ENCODE results near the gene DICER1. TPM values are rescaled to one million over a fixed set of nuclear protein-coding genes. Genes with fewer than 3 reads are reported as not detected.
A peak's percentile ranks its signal among the peaks of the same experiment; 100 is the strongest.

Gene DICER1
- polyA plus RNA-seq (25.3 to 31.6 TPM (median 30.9 TPM) in 3 replicates), polyA minus RNA-seq (46.9 to 115 TPM (median 79.1 TPM) in 3 replicates)
- 18.2 TPM for polyA plus RNA-seq (2011; ENCODE audit: low read depth)
- 8.1 and 17.2 TPM in 2 replicates for polyA plus RNA-seq (2011; cell fraction: cytosol; rRNA removed)
- polyA plus RNA-seq (2011; cell fraction: nucleus; rRNA removed): 42.9 and 44.7 TPM in 2 replicates
- 10.9 and 15.9 TPM in 2 replicates for polyA plus RNA-seq (2012; ENCODE audit: low replicate concordance)
- polyA minus RNA-seq (2011; cell fraction: cytosol; rRNA and poly(A)+ RNA removed): 34.5 TPM
- polyA minus RNA-seq (2011; cell fraction: nucleus; rRNA and poly(A)+ RNA removed): 53.2 and 87.2 TPM in 2 replicates

- no peak for TF ChIP-seq EZH2 (IDR thresholded peaks at IDR 0.05; ENCODE audit: low read length)
- TF ChIP-seq CTCF (optimal IDR thresholded peaks at IDR 0.05 in 1 of 3, IDR thresholded peaks at IDR 0.05 in 1 of 3, conservative IDR thresholded peaks at IDR 0.05 in 1 of 3; ENCODE audit: extremely low read depth in 1 of 3, insufficient read depth in 2 of 3, low read length in 3 of 3): no peak
- H3K9me1 ChIP-seq (ENCODE audit: control insufficient read depth, extremely low read depth, insufficient read depth, low read length): no peaks in the 10 kb centered on the region
- H3K4me2 ChIP-seq (ENCODE audit: control insufficient read depth, extremely low read depth, insufficient read depth, low read depth, low read length): peak within 1 kb of the TSS; percentile 95
- H3K9ac ChIP-seq (ENCODE audit: control insufficient read depth, extremely low read depth, insufficient read depth, low read length): peak within 1 kb of the TSS; percentile 97
- H3K79me2 ChIP-seq (ENCODE audit: control insufficient read depth, insufficient read depth, low read length): peaks cover 43% of the 10 kb centered on the region
- H3K36me3 ChIP-seq (ENCODE audit: control insufficient read depth in 2 of 2, extremely low read depth in 1 of 2, insufficient read depth in 2 of 2, low read length in 2 of 2): no peaks in the 10 kb centered on the region
- H3K27me3 ChIP-seq (ENCODE audit: control insufficient read depth, extremely low read depth, insufficient read depth, low read length): no peaks in the 10 kb centered on the region
- H3K27ac ChIP-seq (ENCODE audit: control insufficient read depth, insufficient read depth, low read length): peak within 1 kb of the TSS; percentile 91
- peaks cover 20% of the 10 kb centered on the region for H3K4me1 ChIP-seq (ENCODE audit: control insufficient read depth, extremely low read depth, insufficient read depth, low read length)
- DNase-seq (ENCODE audit: low read depth, low spot score): peak; percentile 42
- no peaks in the 10 kb centered on the region for H4K20me1 ChIP-seq (ENCODE audit: control insufficient read depth, extremely low read depth, insufficient read depth, low read length)
- dilution Hi-C loops (cut with MboI; ENCODE audit: extremely low pct_ligation_motif_present, low sequenced_read_pairs): no loop called here
- FAIRE-seq: no peak
- peak within 1 kb of the TSS; percentile 74 to 86 (median 78) for H3K4me3 ChIP-seq (ENCODE audit: control insufficient read depth in 2 of 3, extremely low read depth in 1 of 3, insufficient read depth in 2 of 3, low read depth in 1 of 3, low read length in 3 of 3)
- H2AFZ ChIP-seq (ENCODE audit: control insufficient read depth, low read length): peak within 1 kb of the TSS; percentile 94
- no peaks in the 10 kb centered on the region for H3K9me3 ChIP-seq (ENCODE audit: control insufficient read depth, low read depth, low read length)
These were observed at the start of gene DICER1 for GRCh38 chr14:95157327-95158189. DICER1 (minus strand) TSS chr14:95157529; CDS start chr14:95133458, 24,071 bp downstream.

GRCh38 chr14:95206534-95206933 is 49.2 kb upstream of the DICER1 start:
- FAIRE-seq (no peak), DNase-seq (ENCODE audit: low read depth, low spot score) (no peak)
- no peaks in the 10 kb centered on the region for H3K4me1 ChIP-seq (ENCODE audit: control insufficient read depth, extremely low read depth, insufficient read depth, low read length)
- no peaks in the 10 kb centered on the region for H3K79me2 ChIP-seq (ENCODE audit: control insufficient read depth, insufficient read depth, low read length)
- H3K9ac ChIP-seq (ENCODE audit: control insufficient read depth, extremely low read depth, insufficient read depth, low read length): no peak overlapping the region
- H3K4me2 ChIP-seq (ENCODE audit: control insufficient read depth, extremely low read depth, insufficient read depth, low read depth, low read length): no peak overlapping the region
- no peaks in the 10 kb centered on the region for H3K9me1 ChIP-seq (ENCODE audit: control insufficient read depth, extremely low read depth, insufficient read depth, low read length)
- no peak overlapping the region for H3K4me3 ChIP-seq (ENCODE audit: control insufficient read depth in 2 of 3, extremely low read depth in 1 of 3, insufficient read depth in 2 of 3, low read depth in 1 of 3, low read length in 3 of 3)
- H3K27me3 ChIP-seq (ENCODE audit: control insufficient read depth, extremely low read depth, insufficient read depth, low read length): no peaks in the 10 kb centered on the region
- H2AFZ ChIP-seq (ENCODE audit: control insufficient read depth, low read length): no peak overlapping the region
- no peaks in the 10 kb centered on the region for H3K9me3 ChIP-seq (ENCODE audit: control insufficient read depth, low read depth, low read length)
- dilution Hi-C loops (cut with MboI; ENCODE audit: extremely low pct_ligation_motif_present, low sequenced_read_pairs): no loop called here
- H4K20me1 ChIP-seq (ENCODE audit: control insufficient read depth, extremely low read depth, insufficient read depth, low read length): no peaks in the 10 kb centered on the region
- H3K36me3 ChIP-seq (ENCODE audit: control insufficient read depth in 2 of 2, extremely low read depth in 1 of 2, insufficient read depth in 2 of 2, low read length in 2 of 2): peaks cover 4 to 6% of the 10 kb centered on the region in 2 experiments
- TF ChIP-seq CTCF (optimal IDR thresholded peaks at IDR 0.05 in 1 of 3, IDR thresholded peaks at IDR 0.05 in 1 of 3, conservative IDR thresholded peaks at IDR 0.05 in 1 of 3; ENCODE audit: extremely low read depth in 1 of 3, insufficient read depth in 2 of 3, low read length in 3 of 3) (no peak), EZH2 (IDR thresholded peaks at IDR 0.05; ENCODE audit: low read length) (no peak)
- H3K27ac ChIP-seq (ENCODE audit: control insufficient read depth, insufficient read depth, low read length): no peak overlapping the region
